Fibroblast of the aortic adventitia (primary cell): ENCODE data around the gene KRT31. TPM values are rescaled to one million over a fixed set of nuclear protein-coding genes. Genes with fewer than 3 reads are reported as not detected.
A peak's percentile ranks its signal among the peaks of the same experiment; 100 is the strongest.
"Not testable (repeated sequence)": the region's sequence is repeated elsewhere in the genome, so short reads cannot be mapped to it uniquely, and the experiment has no call there.

Source experiments
- DNase-seq: peaks from one replicate; pipeline ENCODE4 v3.0.0-alpha.2; 2010; ENCODE audit warnings: low read depth
- H3K4me3 ChIP-seq: 2 replicates; pipeline ENCODE4 v1.5.1; 2011; ENCODE audit warnings: low read depth, mild to moderate bottlenecking, control low read depth, low read length, moderate library complexity
- total RNA-seq: library from RNA; depleted of rRNA; stranded (reverse); fragments of >200 nt; gene quantifications from 2 replicates; pipeline ENCODE4 v1.2.3, GENCODE V29; 2012; ENCODE audit warnings: low replicate concordance
- TF ChIP-seq, protein P1 (sequence below): IDR thresholded peaks from 2 replicates; pipeline ENCODE4 v1.5.1; 2011; ENCODE audit warnings: mild to moderate bottlenecking, low read length, control low read depth, inconsistent platforms; ENCODE audit not compliant: insufficient read depth

Gene KRT31
- total RNA-seq, 1 donor = 0.09 TPM

DNA sequence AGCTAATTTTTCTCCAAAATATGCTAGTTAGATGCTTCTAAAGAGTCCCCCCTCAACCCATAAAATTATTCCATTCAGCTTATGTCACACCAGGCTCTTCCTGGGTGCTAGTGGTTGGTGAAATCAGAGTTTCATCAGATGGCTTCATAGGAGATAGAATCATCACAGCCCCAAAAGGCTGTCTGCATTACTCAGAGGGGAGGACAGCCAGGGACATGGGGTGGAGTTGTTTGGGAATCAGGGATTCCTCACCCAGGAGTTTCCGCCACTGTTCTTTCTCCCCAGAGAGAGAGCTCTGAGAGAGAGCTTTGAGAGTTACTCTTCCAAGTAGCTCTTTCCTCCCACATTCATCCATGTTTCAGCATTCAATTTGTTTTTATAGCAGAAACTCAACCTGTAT is 15.0 kb downstream of the KRT31 start:
- H3K4me3 ChIP-seq = no peak overlapping the region
- DNase-seq = peak; percentile 31
- TF ChIP-seq, protein P1, sequence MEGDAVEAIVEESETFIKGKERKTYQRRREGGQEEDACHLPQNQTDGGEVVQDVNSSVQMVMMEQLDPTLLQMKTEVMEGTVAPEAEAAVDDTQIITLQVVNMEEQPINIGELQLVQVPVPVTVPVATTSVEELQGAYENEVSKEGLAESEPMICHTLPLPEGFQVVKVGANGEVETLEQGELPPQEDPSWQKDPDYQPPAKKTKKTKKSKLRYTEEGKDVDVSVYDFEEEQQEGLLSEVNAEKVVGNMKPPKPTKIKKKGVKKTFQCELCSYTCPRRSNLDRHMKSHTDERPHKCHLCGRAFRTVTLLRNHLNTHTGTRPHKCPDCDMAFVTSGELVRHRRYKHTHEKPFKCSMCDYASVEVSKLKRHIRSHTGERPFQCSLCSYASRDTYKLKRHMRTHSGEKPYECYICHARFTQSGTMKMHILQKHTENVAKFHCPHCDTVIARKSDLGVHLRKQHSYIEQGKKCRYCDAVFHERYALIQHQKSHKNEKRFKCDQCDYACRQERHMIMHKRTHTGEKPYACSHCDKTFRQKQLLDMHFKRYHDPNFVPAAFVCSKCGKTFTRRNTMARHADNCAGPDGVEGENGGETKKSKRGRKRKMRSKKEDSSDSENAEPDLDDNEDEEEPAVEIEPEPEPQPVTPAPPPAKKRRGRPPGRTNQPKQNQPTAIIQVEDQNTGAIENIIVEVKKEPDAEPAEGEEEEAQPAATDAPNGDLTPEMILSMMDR = no peak

DNA sequence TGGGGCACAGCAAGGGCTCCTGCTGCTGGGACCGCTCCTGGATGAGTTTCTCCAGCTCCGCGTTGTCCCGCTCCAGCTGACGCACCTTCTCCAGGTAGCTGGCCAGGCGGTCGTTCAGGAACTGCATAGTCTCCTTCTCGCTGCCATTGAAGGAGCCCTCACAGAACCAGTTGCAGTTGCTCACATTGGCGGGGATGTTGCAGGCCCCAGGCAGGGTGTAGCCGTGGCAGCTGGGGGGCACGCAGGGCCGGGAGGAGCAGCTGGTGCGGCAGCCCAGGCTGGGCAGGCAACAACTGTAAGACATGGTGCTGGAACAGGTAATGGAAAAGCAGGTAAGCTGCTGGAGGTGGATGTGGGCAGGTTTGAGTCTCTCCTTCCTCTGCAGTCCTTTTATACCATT is 15.5 kb downstream of the KRT31 start, which contains the start of gene KRT34:
Gene KRT34 (minus strand): TSS at position 364 of the 400 bp plus-strand sequence. CDS start 60 bp downstream, at position 304.
- H3K4me3 ChIP-seq, DNase-seq: not testable (repeated sequence)

DNA sequence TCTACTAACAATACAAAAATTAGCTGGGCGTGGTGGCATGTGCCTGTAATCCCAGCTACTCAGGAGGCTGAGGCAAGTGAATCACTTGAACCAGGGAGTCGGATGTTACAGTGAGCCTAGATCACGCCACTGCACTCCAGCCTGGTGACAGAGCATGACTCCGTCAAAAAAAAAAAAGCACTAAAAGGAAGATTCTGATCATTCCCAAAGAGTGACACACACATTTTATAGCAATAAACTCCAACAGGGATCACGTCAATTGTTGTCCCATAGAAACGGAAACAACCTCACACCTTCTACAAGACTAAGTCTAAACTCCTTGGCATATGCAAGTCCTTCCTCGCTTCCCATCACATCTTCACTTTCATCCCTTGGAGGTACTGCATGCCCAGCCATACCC is 17.3 kb downstream of the KRT31 start:
- peak; percentile 21 for DNase-seq
- not testable (repeated sequence) for H3K4me3 ChIP-seq

DNA sequence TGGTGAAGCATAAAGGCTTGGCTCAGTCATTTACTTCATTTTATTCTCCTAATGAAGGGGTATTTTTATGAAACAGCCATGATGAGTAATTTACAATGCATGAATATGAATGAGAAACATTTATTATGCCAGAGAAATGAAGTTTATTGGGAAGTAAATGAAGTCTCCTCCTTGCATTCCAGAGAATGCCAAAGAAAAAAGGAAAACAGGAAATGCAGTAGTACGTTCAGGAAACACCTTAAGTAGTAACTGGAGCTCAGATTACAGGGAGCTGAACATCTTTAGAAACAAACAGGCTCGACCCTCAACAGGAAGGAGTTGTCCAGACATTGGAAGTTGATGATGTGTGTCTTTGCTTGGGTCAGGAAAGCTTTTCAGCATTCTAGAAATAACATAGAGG is 19.9 kb downstream of the KRT31 start:
- H3K4me3 ChIP-seq = no peak overlapping the region
- no peak for DNase-seq
- TF ChIP-seq, protein P1 = no peak

DNA sequence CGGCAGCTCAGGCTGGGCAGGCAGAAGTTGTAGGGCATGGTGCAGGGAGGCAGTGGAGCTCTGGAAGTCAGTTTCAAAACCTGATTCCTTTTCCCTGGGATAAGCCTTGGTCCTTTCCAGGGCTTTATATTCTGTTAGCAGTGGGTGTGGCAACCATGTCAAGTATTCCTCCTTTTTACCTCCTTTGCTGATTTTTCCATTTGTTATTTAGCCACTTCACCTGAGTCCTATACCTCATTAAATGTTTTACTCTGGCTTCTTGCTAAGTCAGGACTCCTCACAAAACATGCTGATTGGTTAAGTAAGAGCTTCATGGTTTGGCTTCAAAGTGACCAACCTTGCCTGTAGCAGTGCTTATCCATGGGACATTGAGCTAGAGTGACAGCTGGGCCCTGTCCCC is 27.7 kb downstream of the KRT31 start, which contains the start of gene KRT33B:
Gene KRT33B (minus strand): TSS at position 101 of the 400 bp plus-strand sequence. CDS start 63 bp downstream, at position 38.
- TF ChIP-seq, protein P1 = no peak
- H3K4me3 ChIP-seq = no peak within 1 kb of the TSS
- no peak for DNase-seq

DNA sequence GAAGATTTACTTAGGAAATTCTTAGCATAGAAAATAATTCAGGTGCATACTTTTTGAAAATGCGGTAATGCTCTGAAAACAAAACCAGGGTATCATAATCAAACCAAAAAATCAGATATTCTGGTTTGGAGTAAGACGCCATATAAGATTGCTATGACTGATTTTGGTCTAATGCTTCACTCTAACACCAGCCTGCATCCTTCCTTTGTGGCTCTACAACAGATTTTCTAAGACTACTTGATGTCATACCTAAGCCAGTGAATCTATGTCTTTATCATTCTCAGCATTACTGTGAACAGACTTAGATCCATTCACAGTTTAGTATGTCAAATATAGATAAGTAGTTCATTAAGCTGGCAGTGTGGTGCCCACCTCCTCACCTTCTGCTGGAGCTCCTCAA is 28.4 kb downstream of the KRT31 start:
- H3K4me3 ChIP-seq = no peak overlapping the region
- TF ChIP-seq, protein P1 = no peak
- DNase-seq = no peak

DNA sequence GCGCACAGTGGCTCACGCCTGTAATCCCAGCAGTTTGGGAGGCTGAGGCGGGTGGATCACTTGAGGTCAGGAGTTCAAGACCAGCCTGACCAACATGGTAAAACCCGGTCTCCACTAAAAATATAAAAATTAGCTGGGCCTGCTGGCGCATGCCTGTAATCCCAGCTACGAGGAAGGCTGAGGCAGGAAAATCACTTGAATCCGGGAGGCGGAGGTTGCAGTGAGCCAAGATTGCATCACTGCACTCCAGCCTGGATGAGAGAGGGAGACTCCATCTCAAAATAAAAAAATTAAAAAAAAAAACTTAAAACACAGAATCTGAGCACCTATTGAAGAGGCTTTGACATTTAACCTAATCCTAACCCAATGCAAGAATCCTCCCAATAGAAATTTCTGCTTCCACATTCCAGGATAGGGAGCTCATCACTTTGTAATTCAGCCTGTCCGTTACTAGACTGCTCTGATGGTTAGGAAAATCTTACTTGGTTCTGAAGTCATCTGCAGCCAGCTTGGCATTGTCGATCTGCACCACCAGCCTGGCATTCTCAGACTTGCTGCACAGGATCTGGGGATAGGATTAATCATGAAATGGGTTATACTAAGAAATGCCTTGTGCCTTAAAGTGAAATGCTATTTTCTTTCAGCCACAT is 29.9 kb downstream of the KRT31 start:
- DNase-seq = peak; percentile 52
- H3K4me3 ChIP-seq = no peak overlapping the region
- TF ChIP-seq, protein P1 = no peak

DNA sequence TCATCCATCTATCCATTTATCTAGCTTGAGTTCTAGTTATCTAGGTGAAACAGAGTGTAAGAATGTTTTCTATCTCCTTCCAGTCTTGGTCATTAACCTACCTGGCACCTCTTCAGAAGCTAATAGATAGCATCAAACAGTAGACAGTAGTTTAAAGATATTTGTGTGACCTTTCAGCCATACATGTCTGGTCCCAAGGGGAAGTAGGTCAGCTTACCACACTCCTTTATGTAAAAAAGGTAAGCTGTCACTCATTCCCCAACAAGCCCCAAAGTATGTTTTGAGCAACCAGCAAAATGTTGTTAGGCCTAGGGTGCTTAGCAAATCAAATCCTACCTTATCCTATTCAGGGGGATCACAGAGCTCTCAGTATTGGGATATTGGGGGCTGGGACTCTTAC is 31.3 kb downstream of the KRT31 start:
- TF ChIP-seq, protein P1 = no peak
- no peak overlapping the region for H3K4me3 ChIP-seq
- no peak for DNase-seq
